ENCODE measurements around the gene LMNTD1.
"Not testable (repeated sequence)": the region's sequence is repeated elsewhere in the genome, so short reads cannot be mapped to it uniquely, and the experiment has no call there.

LMNTD1 gene

GRCh38 chr12:25488956-25489870 lies 63.9 kb downstream of the LMNTD1 start:
- not testable (repeated sequence) for DNase-seq

GRCh38 chr12:25482625-25483024 lies 70.5 kb downstream of the LMNTD1 start:
- DNase-seq: no peak

- DNase-seq: no peak
Observed at GRCh38 chr12:25480145-25480544, 72.9 kb downstream of the LMNTD1 start.

GRCh38 chr12:25477217-25477616 lies 75.9 kb downstream of the LMNTD1 start:
- DNase-seq: no peak

GRCh38 chr12:25472453-25472852 lies 80.6 kb downstream of the LMNTD1 start:
- DNase-seq: no peak

GRCh38 chr12:25469861-25470260 lies 83.2 kb downstream of the LMNTD1 start:
- no peak for DNase-seq

- DNase-seq: no peak
Observed at GRCh38 chr12:25469368-25469767, 83.7 kb downstream of the LMNTD1 start.

- no peak for DNase-seq
Observed at GRCh38 chr12:25463521-25463920, 89.6 kb downstream of the LMNTD1 start.

GRCh38 chr12:25463005-25463404 lies 90.1 kb downstream of the LMNTD1 start:
- no peak for DNase-seq

- DNase-seq: peak; percentile 49 to 76 (median 68)
Observed at GRCh38 chr12:25459541-25459951, 93.5 kb downstream of the LMNTD1 start.

GRCh38 chr12:25458047-25458552 lies 95.0 kb downstream of the LMNTD1 start:
- DNase-seq: peak in 3 of 4 experiments; percentile 8 to 22 (median 9)

- no peak for DNase-seq
Observed at GRCh38 chr12:25456474-25456873, 96.6 kb downstream of the LMNTD1 start.

GRCh38 chr12:25455696-25456095 lies 97.4 kb downstream of the LMNTD1 start:
- no peak for DNase-seq

GRCh38 chr12:25449007-25449406 lies 104.1 kb downstream of the LMNTD1 start:
- no peak for DNase-seq

- no peak for DNase-seq
Observed at GRCh38 chr12:25447046-25447445, 106.0 kb downstream of the LMNTD1 start.

GRCh38 chr12:25438638-25439037 lies 114.4 kb downstream of the LMNTD1 start:
- peak; percentile 22 to 39 (median 32) for DNase-seq

GRCh38 chr12:25436206-25437030 lies 116.7 kb downstream of the LMNTD1 start:
- DNase-seq: peak; percentile 56 to 88 (median 69)

GRCh38 chr12:25435431-25435830 lies 117.7 kb downstream of the LMNTD1 start:
- no peak for DNase-seq

- no peak for DNase-seq
Observed at GRCh38 chr12:25434515-25434914, 118.6 kb downstream of the LMNTD1 start.

GRCh38 chr12:25433581-25434325 lies 119.3 kb downstream of the LMNTD1 start:
- DNase-seq: no peak

GRCh38 chr12:25433024-25433423 lies 120.1 kb downstream of the LMNTD1 start:
- DNase-seq: no peak

Measured in suppressor macrophage (primary cell).